NCI-H446 treated with DMSO at 0.1 percent for 48 hours (cell line): ENCODE results near the gene SAMD3.
"Not testable (repeated sequence)": the region's sequence is repeated elsewhere in the genome, so short reads cannot be mapped to it uniquely, and the experiment has no call there.

ENCODE experiments used
- DNase-seq: peaks from one replicate; lab custom pipeline; 2025; lab: John Stamatoyannopoulos, UW

The SAMD3 gene

GRCh38 chr6:130207979-130208649 lies 14.6 kb downstream of the SAMD3 start:
- DNase-seq, result no peak

DNA sequence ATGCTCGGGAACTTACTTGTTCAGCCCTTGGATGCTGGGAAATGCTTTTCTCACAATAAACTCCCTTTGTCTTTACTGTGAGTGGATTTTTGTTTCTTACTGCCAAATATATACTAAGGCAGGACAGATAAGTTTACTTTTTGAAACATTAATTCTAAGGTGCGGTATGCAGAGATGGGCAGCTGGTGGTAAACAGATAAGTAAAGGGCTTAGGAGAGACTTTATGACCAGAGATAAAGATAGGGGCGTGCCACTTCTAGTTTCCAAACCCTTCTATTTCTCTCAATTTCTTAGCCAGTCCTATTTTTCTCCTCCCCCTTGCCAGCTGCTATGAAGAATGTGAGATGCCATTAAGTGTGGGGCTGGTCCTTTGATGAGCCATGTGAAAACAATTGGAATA lies 16.3 kb downstream of the SAMD3 start:
- no peak for DNase-seq

DNA sequence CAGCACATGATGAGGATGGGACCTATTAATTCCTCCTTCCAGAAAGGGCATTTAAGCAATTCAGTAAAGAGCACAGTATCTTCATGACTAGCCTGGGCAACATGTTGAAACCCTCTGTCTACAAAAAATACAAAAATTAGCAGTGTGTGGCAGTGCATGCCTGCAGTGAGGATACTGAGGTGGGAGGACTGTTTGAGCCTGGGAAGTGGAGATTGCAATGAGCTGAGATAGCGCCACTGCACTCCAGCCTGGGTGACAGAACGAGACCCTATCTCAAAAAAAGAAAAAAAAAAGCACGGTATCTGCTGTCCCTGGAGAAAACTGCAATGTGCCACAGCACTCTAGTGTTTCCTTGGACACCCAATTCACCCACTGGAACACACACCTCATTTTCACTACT lies 18.4 kb downstream of the SAMD3 start:
- no peak for DNase-seq

- no peak for DNase-seq
These were observed 19.4 kb downstream of the SAMD3 start for GRCh38 chr6:130203370-130203769.

GRCh38 chr6:130202782-130203181 lies 20.0 kb downstream of the SAMD3 start:
- no peak for DNase-seq

DNA sequence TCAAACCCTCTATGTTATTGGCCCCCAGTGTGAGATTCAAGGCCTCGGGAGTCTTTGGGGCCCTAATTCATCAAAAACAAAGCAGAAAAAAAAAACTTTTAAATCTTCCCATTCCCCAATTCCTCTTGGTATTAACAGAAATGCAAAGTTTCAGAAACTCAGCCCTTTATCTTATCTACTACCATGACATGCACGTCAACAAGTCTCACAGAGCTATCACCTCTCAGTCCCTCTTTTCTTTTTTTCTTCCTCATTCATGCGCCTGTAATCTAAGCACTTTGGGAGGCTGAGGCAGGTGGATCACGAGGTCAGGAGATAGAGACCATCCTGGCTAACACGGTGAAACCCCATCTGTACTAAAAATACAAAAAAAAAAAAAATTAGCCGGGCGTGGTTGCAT lies 22.7 kb downstream of the SAMD3 start:
- DNase-seq, result no peak

- DNase-seq, result no peak
These were observed 24.2 kb downstream of the SAMD3 start for GRCh38 chr6:130198483-130199035.

- not testable (repeated sequence) for DNase-seq
These were observed 24.8 kb downstream of the SAMD3 start for GRCh38 chr6:130197816-130198482.

GRCh38 chr6:130194434-130194833 lies 28.3 kb downstream of the SAMD3 start:
- not testable (repeated sequence) for DNase-seq

GRCh38 chr6:130190701-130191690 lies 31.8 kb downstream of the SAMD3 start:
- no peak for DNase-seq

DNA sequence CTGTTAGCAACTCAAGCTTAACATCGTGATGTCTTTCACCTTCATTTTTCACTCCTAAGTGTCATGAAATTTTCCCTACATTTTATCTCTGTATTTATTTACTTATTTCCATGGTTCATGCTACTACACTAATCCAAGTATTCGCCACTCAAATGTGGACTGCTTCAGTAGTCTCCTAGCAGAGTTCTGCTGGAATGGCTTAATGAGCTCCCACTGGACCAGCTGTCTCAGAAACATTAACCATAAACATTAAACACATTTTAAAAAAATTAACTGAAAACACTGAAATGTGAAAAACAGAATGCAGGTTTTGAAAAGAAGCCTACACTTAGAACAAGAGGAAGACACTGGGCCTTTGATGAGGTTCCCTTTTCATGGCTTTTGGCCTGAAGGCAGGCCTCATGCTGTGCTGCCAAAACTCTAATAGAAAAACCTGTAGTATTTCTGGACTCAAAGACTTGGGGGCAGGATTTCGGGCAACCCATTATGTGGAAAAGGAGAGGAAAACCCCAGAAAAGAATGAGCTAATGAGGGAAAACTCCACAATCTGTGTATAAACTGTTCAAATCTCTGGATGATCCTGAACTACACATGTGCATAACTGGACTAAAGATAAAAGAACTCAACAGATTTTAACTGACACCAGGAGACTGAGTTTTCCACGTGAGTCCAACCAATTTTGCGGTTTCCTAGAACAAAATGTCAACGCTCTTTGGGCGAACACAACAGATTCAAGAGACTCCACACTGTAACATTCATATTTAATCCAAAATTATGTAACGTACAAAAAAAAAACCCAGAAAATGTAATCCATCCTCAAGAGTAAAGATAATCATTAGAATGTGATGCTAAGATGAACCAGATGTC lies 33.0 kb downstream of the SAMD3 start:
- no peak for DNase-seq

DNA sequence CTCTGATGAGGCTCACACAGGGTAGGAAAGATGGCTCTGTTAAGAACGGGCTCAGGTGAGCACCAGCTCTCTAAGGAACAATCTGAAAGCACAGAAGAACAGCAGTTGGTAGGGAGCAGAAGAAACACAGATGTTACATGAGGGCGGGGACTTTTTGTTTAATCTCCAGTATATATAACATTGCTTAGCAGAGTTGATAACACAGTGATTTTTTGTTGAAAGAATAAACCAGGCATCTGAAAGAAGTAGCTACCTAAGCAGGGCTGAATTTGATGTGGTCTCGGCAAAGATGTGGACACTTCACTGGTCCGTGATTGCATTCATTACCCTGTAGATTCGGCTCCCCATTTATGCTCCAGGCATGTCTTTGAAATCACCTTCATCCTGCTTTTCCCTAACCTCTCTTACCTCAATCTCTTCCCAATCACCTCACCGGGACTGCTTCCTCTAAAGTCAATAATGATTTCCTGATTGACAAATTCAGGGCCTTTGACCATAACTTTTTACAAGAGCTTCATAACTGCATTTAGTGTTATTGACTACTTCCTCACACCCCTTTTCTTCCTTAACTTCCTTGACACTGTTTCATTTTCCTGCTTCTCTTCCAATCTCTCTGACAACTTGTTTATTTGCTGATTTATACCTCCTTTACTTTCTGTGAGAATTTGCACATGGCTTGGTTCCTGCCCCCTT lies 34.4 kb downstream of the SAMD3 start:
- DNase-seq, result no peak

- DNase-seq, result no peak
These were observed 35.2 kb downstream of the SAMD3 start for GRCh38 chr6:130187335-130188206.

- DNase-seq, result no peak
These were observed 37.1 kb downstream of the SAMD3 start for GRCh38 chr6:130185658-130186057.

- DNase-seq, result no peak
These were observed 39.2 kb downstream of the SAMD3 start for GRCh38 chr6:130183271-130184222.

DNA sequence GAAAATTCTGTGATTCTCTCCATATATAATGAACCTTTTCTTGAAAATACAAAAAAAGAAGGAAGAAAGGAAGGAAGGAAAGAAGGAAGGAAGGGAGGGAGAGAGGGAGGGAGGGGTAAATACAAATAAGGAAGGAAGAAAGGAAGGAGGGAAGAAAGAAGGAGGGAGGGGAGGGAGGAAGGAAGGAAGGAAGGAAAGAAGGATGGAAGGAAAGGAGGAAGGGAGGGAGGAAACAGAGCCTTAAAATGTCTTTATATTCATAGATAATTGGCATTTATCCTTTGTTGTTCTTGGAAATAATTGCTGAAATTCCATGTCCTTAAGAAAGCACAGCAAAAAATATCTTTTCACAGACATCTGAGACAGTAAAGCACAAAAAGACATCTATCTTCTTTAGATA lies 40.3 kb downstream of the SAMD3 start:
- DNase-seq, result no peak

DNA sequence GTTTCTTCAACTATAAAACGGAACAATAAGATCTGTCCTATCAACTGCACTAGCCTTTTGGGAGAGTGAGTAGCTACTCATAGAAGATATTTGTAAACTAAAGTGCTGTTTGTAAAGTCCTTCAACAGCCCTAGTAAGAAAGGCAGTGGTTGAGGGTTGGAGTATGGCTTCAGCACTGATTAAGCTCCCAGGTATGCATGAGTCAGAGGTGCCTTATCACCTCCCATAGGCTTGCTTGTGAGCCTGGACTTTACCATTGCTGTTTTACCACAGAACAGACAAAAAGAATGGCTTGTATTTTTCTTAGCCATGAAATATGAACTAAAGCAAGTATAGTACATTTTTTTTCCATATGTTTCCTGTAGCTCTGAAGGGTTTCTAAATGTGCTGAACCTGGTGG lies 44.1 kb downstream of the SAMD3 start:
- DNase-seq, result no peak

- no peak for DNase-seq
These were observed 46.4 kb downstream of the SAMD3 start for GRCh38 chr6:130176378-130176777.
